LNCAP (cell line): ENCODE data around the gene IGF2R.

Experiments used
- CTCF ChIP-seq: fragments of 450-650 bp; IDR thresholded peaks from 2 replicates; pipeline ENCODE4 v1.5.1; 2017; ENCODE audit warnings: mild to moderate bottlenecking

IGF2R gene

DNA sequence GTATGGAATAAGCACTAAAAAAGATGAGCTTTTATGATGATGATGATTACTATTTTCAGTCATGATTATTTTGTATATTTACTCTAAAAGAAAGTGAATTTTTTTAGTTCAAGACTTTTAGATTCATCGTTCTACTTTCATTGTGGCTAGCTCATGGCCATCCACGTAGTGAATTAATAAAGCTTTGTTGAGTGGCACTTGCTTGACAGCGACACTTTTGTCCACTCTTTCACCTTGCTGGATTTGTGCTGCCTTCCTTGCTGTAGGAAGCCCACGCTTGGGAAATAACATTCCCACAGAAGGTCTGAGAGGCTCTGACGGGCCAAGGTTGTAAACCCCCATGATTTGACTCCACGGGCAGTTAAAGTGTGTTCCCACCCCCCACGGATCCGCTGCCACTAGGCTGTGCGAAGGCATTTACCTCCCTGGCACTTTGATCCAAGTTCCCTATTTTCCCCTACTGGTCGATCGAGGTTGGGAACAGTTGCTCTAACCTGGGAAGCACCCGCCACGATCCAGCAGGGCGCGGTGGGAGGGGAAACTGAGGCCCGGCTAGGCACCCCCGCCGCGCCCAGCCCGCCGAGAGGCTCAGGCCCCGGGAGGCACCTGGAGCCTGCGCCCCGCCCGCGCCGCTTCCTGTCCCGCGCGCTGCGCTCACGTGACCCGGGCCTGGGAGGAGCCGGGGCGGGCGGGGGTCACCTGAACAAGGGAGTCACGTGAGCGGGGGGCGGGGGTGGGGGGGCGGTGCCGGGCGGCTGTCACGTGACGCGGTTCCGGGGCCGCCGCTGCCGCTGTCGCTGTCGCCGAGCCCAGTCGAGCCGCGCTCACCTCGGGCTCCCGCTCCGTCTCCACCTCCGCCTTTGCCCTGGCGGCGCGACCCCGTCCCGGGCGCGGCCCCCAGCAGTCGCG, at the start of gene IGF2R:
TSS of gene IGF2R (plus strand) at position 788 of the 909 bp plus-strand sequence. CDS start 165 bp downstream, outside the sequence.
- TF ChIP-seq CTCF: no peak

- no peak for TF ChIP-seq CTCF
Measured at GRCh38 chr6:159919800-159920199, 49.1 kb upstream of the IGF2R start.

DNA sequence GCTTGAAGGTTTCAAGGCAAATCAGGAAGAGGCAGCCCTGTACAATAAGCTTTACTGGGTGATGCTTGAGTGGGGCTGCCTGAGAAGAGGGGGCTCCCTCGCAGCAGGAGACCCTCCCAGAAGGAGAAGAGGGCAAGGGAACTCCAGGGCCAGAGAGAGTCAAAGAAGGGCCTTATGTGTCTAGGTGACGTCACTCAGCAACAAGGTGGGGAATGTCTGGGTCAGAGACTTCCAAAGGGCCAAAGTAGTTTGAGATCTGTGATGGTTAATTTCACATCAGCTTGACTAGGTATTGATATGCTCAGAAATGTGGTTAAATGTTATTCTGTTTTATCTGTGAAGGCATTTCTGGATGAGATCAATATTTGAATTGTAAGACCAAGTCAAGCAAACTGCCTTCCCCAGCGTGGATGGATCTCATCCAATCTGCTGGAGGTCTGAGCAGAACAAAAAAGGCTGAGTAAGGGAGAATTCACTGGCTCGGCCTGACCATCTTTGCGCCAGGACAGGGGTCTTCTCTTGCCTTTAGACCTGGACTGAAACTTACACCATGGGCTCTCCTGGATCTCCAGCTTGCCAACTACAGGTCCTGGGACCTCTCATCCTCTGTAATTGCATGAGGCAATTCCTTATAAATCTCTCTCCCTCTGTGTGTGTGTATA, 42.2 kb upstream of the IGF2R start:
- TF ChIP-seq CTCF: no peak

DNA sequence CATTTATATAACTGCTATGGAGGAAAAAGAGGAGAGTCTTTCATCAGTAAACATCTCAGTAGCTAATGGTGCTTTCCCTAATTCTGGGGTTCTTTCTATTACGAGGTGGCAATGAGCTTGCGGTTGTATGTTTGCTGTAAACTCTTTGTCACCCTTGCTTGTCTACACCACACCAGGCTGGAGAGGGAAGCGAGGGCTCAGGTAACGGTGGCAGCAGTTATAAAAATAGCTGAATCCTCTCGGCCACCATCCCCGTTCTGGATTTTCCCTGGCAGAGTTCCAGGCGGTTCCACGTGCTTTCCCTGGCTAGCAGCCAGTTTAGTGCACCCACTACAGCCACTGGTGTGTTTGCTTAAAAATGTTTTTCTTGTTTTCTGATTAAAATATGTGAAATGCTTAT, 39.1 kb upstream of the IGF2R start:
- no peak for TF ChIP-seq CTCF

GRCh38 chr6:159931112-159931511, 37.8 kb upstream of the IGF2R start:
- no peak for TF ChIP-seq CTCF

DNA sequence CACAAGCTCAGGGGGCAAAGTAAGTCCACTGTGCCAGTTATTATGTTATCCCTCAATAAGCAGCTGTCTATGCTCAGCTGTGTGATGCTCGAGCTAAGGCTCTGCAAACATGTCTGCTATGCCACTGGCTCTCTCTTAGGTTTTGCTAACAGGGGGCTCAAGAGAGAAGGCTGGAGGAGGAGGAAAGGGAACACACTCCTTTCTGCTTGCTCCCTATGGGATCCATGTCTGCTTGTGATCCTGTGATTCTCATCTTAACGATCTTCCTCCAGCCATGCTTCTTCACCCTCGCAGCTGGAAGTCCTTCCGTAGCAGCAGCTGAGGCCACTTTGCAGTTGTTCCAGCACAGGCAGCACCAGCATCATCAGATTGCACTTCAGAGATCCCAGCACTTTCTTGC, 37.0 kb upstream of the IGF2R start:
- TF ChIP-seq CTCF: no peak

- TF ChIP-seq CTCF: no peak
Measured at GRCh38 chr6:159933077-159933476, 35.8 kb upstream of the IGF2R start.
